Measurements from ENCODE around the gene RTEL1. TPM values are rescaled to one million over a fixed set of nuclear protein-coding genes. Genes with fewer than 3 reads are reported as not detected.
A peak's percentile ranks its signal among the peaks of the same experiment; 100 is the strongest.
"Not testable (repeated sequence)": the region's sequence is repeated elsewhere in the genome, so short reads cannot be mapped to it uniquely, and the experiment has no call there.

RTEL1 gene
- total RNA-seq, 1 donor from 2014 or later: 8.2 TPM

DNA sequence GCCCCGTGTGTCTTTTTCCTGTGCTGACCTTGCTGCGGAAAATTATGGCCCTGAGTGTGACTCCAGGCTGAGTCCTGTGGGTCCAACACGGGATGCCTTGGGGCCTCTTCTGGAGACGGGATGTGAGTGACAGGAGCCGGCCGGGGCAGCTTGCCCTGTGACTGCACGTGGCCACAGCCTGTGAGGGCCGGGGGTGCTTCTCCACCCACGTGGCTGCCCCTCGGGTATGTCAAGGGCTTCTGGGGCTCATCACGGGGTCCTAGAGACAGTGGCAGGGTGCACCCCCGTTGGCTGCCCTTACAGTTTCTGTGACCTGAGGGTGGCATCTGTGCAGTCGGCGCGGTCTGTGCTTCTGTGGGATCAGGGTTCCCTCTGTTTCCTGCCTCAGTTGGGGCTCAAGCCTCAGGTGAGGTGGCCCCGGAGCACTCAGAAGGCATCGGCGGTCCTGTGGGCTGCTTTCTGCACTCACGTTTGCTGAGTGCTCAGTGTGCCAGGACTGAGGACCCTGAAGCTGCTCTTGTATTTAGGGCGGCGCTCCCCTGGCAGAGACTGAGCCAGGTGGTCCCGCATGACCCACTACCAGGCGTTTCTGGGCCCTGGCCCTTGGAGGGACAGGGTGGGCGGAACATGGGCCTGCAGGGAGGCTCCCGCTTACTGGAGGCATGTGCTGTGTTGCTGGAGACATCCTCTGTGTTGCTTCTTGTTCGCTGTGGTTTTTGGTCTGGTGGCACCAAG lies 5.4 kb downstream of the RTEL1 start:
- DNase-seq (ENCODE audit: low spot score in 2 of 2) (no peak), FAIRE-seq (no peak)

DNA sequence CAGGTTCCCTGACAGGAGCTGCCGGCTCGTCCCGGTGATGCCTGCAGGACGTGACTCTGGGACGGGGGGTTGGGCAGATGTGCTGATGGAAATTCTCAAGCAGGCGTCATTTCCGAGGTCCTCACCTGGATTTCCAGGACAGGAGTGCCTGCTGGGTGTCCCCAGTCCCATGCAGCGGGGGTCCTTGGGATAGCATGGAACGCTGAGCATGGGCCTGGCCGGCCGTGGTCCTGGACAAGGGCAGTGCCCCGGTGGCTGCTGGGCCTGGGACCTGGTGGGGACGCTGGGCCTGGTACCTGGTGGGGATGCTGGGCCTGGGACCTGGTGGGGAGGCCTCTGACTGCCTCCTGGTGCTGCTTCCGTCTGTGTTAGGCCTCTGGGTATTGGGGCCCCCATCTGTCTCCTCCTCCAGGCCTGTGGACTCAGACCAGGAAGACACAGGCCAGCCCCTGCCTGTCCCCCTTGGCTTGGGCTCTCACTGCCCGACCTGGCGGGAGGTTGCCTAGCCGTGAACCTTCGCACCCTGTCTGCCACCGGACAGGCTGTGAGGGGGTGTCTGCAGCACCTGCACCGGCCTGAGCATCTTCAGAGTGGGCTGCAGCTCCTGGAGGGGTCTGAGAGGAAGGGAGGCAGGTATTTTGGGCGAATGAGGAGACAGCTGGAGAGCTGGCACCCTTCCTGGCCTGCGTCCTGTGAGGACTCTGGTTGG lies 6.2 kb downstream of the RTEL1 start:
- no peak for FAIRE-seq
- DNase-seq (ENCODE audit: low spot score in 2 of 2): no peak

DNA sequence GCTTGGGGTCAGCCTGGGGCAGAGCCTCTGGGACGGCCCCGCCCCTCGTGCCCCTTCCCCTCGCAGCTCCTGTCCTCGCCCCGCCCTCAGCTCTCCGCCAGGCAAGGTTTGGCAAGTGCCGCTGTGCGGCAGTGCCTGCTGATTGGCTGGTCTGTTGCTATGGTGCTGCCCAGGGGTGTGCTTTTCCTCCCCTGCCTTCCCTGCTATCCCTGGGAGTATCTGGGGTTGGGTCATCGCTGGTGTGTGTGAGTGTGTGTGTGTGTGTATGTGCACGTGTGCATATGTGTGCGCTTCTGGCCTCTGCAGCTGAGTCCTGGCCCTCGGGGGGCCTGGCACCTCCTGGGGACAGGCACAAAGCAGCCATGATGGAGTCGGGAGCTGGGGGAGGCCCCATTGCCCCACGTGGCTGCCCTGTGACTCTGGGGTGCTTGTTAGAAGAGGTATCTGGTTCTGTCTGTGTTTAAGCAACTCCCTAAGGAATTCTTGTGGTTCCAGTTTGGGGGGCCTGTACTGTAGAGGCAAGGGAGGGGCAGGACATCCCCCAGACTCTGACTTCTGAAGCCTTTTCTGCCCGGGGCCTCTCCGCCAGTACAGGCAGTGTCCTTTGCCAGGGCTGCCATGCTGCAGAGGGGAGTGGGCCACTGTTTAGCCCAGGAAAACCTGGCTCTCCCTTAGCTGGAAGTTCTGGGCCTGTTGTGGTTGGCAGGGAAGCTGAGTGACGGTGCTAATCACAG lies 6.9 kb downstream of the RTEL1 start:
- no peak for FAIRE-seq

DNA sequence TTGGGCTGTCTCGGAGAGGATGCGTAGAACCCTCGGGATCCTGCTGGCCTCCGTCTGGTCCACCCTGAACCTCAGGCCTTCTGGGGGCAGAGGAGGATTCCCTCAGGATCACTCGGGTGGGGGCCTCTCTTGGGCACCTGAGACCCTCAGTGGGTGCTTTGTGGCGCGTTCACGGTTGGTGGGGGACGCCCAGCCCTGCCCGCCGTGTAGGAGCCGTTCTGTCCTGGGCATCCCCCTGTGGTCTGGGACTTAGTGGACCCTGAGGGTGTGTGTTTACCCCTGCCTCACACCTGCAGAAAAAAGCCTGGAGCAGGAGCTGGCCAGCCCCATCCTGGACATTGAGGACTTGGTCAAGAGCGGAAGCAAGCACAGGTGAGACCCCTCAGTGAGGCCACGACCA lies 7.6 kb downstream of the RTEL1 start:
- DNase-seq (ENCODE audit: low spot score in 2 of 2): no peak
- no peak for FAIRE-seq

More for the DNA sequence above, 6.9 kb downstream of the RTEL1 start:
- DNase-seq (ENCODE audit: low spot score in 2 of 2): peak in 1 of 2 donors; percentile 81

GRCh38 chr20:63667858-63668257 lies 9.7 kb downstream of the RTEL1 start:
- FAIRE-seq (no peak), DNase-seq (ENCODE audit: low spot score in 2 of 2) (no peak)

DNA sequence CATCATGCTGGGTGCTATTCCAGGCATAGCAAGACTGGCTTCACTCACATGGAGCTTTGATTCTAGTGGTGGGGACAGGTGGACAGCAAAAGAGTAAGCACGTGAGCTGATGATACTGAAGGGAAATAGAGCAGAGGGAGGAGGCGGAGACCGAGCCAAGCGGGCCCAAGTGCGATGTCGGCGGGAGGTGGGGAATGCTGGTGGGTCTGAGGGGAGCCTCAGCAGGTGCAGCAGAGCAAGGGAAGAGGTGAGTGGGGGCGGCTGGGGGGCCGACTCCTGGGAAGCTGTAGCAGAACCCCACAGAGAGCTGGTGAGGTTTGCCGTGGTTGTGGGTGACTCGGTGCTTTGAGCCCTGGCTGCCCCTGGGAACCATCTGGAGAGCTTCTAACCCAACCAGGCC lies 10.2 kb downstream of the RTEL1 start:
- DNase-seq (ENCODE audit: low spot score in 2 of 2) (no peak), FAIRE-seq (no peak)

DNA sequence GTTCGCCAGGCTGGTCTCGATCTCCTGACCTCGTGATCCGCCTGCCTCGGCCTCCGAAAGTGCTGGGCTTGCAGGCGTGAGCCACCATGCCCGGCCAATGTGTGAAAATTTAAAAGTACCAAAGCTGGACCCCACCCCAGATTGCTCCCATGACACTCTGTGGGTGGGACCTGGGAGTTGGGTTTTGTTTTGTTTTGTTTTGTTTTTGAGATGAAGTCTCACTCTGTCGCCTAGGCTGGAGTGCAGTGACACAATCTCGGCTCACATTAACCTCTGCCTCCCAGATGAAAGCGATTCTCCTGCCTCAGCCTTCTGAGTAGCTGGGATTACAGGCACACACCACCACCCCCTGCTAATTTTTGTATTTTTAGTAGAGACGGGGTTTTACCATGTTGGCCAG lies 13.6 kb downstream of the RTEL1 start:
- not testable (repeated sequence) for DNase-seq (ENCODE audit: low spot score in 2 of 2); FAIRE-seq

DNA sequence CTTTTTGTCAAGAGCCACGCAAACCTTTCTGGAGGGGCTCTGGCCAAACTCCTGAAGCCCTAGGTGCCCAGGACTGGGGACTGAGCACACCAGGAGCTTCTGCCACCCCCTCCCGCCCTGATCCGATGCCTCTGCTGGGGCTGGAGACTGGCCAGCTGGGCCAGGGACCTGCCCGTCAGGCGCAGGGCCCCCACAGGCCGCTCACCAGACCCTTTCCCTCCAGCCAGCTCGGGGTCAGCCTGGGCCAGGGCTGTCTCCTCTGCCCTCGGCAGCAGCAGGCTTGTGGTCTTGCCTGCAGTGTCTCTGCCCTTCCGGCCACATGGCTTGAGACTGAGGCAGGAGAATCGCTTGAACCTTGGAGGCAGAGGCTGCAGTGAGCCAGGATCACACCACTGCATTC lies 14.6 kb downstream of the RTEL1 start:
- FAIRE-seq (no peak), DNase-seq (ENCODE audit: low spot score in 2 of 2) (no peak)

DNA sequence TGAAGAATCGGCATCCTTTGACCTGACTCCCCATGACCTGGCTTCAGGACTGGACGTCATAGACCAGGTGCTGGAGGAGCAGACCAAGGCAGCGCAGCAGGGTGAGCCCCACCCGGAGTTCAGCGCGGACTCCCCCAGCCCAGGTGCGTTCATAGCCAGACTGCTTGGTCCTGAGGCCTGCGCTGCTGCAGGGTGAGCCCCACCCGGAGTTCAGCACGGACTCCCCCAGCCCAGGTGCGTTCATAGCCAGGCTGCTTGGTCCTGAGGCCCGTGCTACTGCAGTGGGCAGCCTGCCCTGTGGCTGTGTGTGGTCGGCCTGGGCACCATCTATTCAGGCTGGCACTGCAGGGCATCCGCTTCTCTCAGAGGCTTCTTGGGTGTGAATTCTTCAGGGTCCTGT lies 15.8 kb downstream of the RTEL1 start:
- no peak for DNase-seq (ENCODE audit: low spot score in 2 of 2)
- no peak for FAIRE-seq

GRCh38 chr20:63675681-63676368 lies 17.7 kb downstream of the RTEL1 start:
- DNase-seq (ENCODE audit: low spot score in 2 of 2) (no peak), FAIRE-seq (no peak)

- DNase-seq (ENCODE audit: low spot score in 2 of 2): no peak
- no peak for FAIRE-seq
Measured at GRCh38 chr20:63678071-63678470, 20.0 kb downstream of the RTEL1 start.

- no peak for FAIRE-seq
- no peak for DNase-seq (ENCODE audit: low spot score in 2 of 2)
Measured at GRCh38 chr20:63678667-63679465, 20.8 kb downstream of the RTEL1 start.

DNA sequence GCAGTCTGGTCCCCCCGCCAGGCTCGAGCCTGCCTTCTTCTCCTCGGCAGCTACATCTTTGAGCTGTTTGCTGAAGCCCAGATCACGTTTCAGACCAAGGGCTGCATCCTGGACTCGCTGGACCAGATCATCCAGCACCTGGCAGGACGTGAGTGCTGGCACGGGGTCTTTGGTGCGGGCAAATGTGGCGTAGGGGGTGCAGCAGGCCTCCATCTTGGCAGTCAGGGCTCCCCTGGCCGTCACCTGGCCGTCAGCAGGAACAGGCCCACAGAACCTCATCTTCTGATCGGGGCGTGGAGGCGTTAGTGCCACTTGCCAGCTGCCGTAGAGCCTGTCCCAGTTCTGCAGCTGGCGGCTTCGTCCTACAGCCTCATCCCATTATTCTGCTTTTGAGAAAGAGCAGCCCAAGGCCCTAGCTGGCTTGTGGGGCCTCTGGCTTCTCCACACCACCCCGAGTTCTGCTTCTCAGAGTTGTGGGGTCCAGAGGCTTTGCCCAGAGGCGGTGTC lies 21.7 kb downstream of the RTEL1 start:
- DNase-seq (ENCODE audit: low spot score in 2 of 2) (no peak), FAIRE-seq (no peak)

DNA sequence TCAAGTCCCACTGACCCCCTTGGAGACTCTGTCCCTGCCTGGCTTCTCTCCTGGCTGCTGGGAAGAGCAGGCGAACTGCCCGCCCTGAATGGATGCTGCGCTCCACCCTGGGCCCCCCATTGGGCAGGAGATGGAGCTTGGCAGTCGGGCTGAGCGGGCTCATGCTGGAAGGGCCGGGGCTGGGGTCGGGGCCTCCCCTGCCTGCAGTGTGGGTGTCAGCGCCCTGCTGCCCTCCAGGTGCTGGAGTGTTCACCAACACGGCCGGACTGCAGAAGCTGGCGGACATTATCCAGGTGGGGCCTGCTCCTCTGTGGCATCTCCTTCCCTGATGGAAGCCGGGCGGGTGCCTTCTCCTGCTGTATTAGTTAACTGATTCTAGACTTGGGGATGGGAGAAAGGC lies 22.3 kb downstream of the RTEL1 start:
- DNase-seq (ENCODE audit: low spot score in 2 of 2) (no peak), FAIRE-seq (no peak)

DNA sequence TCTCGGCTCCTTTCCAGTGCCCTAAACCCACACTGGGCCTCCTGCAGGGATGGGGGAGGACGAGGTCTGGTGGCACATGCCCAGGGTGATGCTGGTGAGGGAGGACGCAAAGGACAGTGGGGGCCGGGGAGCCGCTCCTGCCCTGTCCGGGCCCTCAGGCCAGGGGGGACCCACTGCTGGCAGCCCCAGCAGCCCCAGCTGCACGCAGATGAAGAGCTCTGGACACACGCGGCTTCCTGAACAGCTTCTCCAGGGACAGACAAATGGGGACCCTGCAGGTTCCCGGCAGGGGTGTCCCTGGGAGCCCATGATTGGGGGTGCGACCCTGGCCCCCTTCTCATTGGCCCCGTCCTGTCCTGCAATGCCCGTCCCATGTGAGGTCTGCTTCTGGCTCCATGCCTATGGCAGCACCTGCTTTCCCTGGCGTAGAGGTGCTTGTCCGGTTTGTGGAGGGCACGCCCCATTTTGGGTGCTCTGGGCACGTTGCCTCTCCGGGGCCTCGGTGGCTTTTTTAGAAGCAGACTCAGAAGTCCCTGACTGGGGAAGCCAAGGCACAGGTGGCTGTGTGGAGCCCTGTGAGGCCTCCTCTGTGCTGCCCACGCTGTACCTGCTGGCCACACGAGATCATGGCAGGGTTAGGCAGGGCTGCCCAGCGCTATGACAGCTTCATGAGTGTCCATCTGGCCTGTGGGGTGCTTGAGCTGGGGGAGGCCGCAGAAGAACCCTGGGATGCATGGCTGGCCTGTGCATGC lies 22.9 kb downstream of the RTEL1 start:
- FAIRE-seq (no peak), DNase-seq (ENCODE audit: low spot score in 2 of 2) (no peak)

GRCh38 chr20:63681609-63682142 lies 23.6 kb downstream of the RTEL1 start:
- DNase-seq (ENCODE audit: low spot score in 2 of 2): no peak
- no peak for FAIRE-seq

DNA sequence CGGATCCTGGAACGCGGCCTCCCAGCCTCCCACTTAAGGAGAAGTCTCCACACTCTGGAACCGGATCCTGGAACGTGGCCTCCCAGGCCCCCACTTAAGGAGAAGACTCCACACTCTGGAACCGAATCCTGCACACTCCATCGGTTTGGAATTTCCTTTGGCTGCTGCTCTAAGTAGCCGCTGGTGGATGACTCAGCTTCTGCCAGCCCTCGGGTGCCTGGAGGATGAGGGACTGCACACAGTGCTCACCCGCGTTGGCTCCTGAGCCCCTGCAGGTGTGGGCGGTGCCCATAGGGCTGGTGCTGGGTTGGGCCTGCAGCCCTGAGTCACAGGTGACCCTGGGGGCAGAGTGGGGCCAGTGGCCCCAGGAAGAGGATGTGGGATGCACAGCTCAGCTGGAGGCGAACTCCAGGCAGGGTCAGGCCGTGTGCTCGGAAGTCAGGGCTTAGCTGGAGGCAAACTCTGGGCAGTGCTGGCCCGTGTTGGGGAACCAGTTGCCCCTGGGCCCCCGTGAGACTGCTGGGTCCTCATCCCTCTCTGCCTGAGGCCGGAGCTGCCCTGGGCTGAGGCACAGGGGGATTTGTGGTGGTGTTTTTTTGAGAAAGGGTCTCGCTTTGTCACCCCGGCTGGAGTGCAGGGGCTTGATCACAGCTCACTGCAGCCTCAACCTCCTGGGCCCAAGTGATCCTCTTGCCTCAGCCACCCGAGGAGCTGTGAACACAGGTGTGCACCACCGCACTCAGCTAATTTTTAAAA lies 24.4 kb downstream of the RTEL1 start:
- peak in 1 of 2 donors; percentile 54 for DNase-seq (ENCODE audit: low spot score in 2 of 2)
- FAIRE-seq: no peak
